GM12878 (cell line): ENCODE results near the gene BHLHE41.

ENCODE experiments used
- CREM ChIP-seq: IDR thresholded peaks from 2 replicates; pipeline ENCODE4 v1.6.1; 2014; ENCODE audit warnings: antibody characterized with exemption, low read depth
- GATAD2B ChIP-seq: fragments of 450-650 bp; conservative IDR thresholded peaks from 2 replicates; pipeline ENCODE4 v1.6.1; 2017; ENCODE audit warnings: low read depth, mild to moderate bottlenecking, moderate library complexity
- LARP7 ChIP-seq: fragments of 450-650 bp; IDR thresholded peaks from 2 replicates; pipeline ENCODE4 v1.6.1; 2017; ENCODE audit warnings: mild to moderate bottlenecking
- NFYB ChIP-seq: IDR thresholded peaks from 2 replicates; pipeline ENCODE4 v1.6.1; 2011; ENCODE audit warnings: low read depth, mild to moderate bottlenecking, low read length, improper control_type of control experiment, moderate library complexity; ENCODE audit not compliant: insufficient read depth
- PBX3 ChIP-seq: IDR thresholded peaks from 2 replicates; pipeline ENCODE4 v1.6.1; 2011; ENCODE audit warnings: mild to moderate bottlenecking, low read depth, low read length, moderate library complexity; ENCODE audit not compliant: insufficient replicate concordance
- POLR2A ChIP-seq: IDR thresholded peaks from 2 replicates; pipeline ENCODE4 v1.6.1; 2011; ENCODE audit warnings: low read depth, mild to moderate bottlenecking, low read length
- POLR2AphosphoS5 ChIP-seq: IDR thresholded peaks from 2 replicates; pipeline ENCODE4 v1.6.1; 2011; ENCODE audit warnings: mild to moderate bottlenecking, low read length, inconsistent platforms
- REST ChIP-seq: IDR thresholded peaks from 2 replicates; pipeline ENCODE4 v1.6.1; 2012; ENCODE audit warnings: mild to moderate bottlenecking, low read depth, low read length
- TAF1 ChIP-seq: IDR thresholded peaks from 2 replicates; pipeline ENCODE4 v1.6.1; 2011; ENCODE audit warnings: mild to moderate bottlenecking, low read depth, low read length, borderline replicate concordance
- TCF12 ChIP-seq: IDR thresholded peaks from 2 replicates; pipeline ENCODE4 v1.6.1; 2011; ENCODE audit warnings: low read depth, mild to moderate bottlenecking, low read length
- ZBTB40 ChIP-seq: fragments of 450-650 bp; IDR thresholded peaks from 2 replicates; pipeline ENCODE4 v1.6.1; 2016; ENCODE audit warnings: mild to moderate bottlenecking, moderate library complexity, borderline replicate concordance
- TF ChIP-seq, protein P1 (sequence below), 3 experiments: IDR thresholded peaks in 2 of 3; conservative IDR thresholded peaks in 1 of 3; 2 replicates each; pipeline ENCODE4 v1.5.1; 2011; ENCODE audit warnings: low read depth in 3 of 3, low read length in 3 of 3, mild to moderate bottlenecking in 3 of 3, control low read depth in 2 of 3, moderate library complexity in 2 of 3, inconsistent platforms in 1 of 3, mixed read lengths in 1 of 3; ENCODE audit not compliant: control insufficient read depth in 2 of 3, insufficient read depth in 1 of 3; ENCODE audit errors: extremely low read depth in 1 of 3
- TF ChIP-seq, protein P2 (sequence below): IDR thresholded peaks from 2 replicates; pipeline ENCODE4 v1.6.1; 2012; ENCODE audit warnings: low read depth, low read length, improper control_type of control experiment

GRCh38 chr12:26131936-26132335 lies 7.1 kb upstream of the BHLHE41 start:
- TF ChIP-seq POLR2AphosphoS5 (no peak), CREM (no peak), TAF1 (no peak), NFYB (no peak), TCF12 (no peak), LARP7 (no peak), POLR2A (no peak), ZBTB40 (no peak), REST (no peak), PBX3 (no peak), GATAD2B (no peak)
- TF ChIP-seq, protein P1, sequence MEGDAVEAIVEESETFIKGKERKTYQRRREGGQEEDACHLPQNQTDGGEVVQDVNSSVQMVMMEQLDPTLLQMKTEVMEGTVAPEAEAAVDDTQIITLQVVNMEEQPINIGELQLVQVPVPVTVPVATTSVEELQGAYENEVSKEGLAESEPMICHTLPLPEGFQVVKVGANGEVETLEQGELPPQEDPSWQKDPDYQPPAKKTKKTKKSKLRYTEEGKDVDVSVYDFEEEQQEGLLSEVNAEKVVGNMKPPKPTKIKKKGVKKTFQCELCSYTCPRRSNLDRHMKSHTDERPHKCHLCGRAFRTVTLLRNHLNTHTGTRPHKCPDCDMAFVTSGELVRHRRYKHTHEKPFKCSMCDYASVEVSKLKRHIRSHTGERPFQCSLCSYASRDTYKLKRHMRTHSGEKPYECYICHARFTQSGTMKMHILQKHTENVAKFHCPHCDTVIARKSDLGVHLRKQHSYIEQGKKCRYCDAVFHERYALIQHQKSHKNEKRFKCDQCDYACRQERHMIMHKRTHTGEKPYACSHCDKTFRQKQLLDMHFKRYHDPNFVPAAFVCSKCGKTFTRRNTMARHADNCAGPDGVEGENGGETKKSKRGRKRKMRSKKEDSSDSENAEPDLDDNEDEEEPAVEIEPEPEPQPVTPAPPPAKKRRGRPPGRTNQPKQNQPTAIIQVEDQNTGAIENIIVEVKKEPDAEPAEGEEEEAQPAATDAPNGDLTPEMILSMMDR (IDR thresholded peaks at IDR 0.05 in 2 of 3, conservative IDR thresholded peaks at IDR 0.05 in 1 of 3; ENCODE audit: control insufficient read depth in 2 of 3, extremely low read depth in 1 of 3, insufficient read depth in 1 of 3, low read depth in 3 of 3, low read length in 3 of 3): no peak
- TF ChIP-seq, protein P2, sequence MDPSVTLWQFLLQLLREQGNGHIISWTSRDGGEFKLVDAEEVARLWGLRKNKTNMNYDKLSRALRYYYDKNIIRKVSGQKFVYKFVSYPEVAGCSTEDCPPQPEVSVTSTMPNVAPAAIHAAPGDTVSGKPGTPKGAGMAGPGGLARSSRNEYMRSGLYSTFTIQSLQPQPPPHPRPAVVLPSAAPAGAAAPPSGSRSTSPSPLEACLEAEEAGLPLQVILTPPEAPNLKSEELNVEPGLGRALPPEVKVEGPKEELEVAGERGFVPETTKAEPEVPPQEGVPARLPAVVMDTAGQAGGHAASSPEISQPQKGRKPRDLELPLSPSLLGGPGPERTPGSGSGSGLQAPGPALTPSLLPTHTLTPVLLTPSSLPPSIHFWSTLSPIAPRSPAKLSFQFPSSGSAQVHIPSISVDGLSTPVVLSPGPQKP: no peak
